Fibroblast of mammary gland (primary cell): Measurements from ENCODE around the gene LRRC61.
A peak's percentile ranks its signal among the peaks of the same experiment; 100 is the strongest.

Experiments
- DNase-seq: peaks from one replicate; pipeline ENCODE4 v3.0.0-alpha.2; 2010; ENCODE audit warnings: low read depth
- H3K4me3 ChIP-seq: 2 replicates; pipeline ENCODE4 v1.5.1; 2011; ENCODE audit warnings: low read depth, mild to moderate bottlenecking, low read length, moderate library complexity; ENCODE audit not compliant: control insufficient read depth
- TF ChIP-seq, protein P1 (sequence below): conservative IDR thresholded peaks from 2 replicates; pipeline ENCODE4 v1.5.1; 2011; ENCODE audit warnings: low read depth, low read length, inconsistent platforms; ENCODE audit not compliant: control insufficient read depth, insufficient read depth

Gene LRRC61

GRCh38 chr7:150378853-150379440 lies 55.8 kb downstream of the LRRC61 start, which contains the start of gene ZNF775:
Gene ZNF775, plus strand, starts transcription at chr7:150379330. Its CDS starts 9,141 bp downstream, at chr7:150388471.
- DNase-seq: peak; percentile 86
- peak within 1 kb of the TSS; percentile 82 for H3K4me3 ChIP-seq
- TF ChIP-seq, protein P1, sequence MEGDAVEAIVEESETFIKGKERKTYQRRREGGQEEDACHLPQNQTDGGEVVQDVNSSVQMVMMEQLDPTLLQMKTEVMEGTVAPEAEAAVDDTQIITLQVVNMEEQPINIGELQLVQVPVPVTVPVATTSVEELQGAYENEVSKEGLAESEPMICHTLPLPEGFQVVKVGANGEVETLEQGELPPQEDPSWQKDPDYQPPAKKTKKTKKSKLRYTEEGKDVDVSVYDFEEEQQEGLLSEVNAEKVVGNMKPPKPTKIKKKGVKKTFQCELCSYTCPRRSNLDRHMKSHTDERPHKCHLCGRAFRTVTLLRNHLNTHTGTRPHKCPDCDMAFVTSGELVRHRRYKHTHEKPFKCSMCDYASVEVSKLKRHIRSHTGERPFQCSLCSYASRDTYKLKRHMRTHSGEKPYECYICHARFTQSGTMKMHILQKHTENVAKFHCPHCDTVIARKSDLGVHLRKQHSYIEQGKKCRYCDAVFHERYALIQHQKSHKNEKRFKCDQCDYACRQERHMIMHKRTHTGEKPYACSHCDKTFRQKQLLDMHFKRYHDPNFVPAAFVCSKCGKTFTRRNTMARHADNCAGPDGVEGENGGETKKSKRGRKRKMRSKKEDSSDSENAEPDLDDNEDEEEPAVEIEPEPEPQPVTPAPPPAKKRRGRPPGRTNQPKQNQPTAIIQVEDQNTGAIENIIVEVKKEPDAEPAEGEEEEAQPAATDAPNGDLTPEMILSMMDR: no peak

DNA sequence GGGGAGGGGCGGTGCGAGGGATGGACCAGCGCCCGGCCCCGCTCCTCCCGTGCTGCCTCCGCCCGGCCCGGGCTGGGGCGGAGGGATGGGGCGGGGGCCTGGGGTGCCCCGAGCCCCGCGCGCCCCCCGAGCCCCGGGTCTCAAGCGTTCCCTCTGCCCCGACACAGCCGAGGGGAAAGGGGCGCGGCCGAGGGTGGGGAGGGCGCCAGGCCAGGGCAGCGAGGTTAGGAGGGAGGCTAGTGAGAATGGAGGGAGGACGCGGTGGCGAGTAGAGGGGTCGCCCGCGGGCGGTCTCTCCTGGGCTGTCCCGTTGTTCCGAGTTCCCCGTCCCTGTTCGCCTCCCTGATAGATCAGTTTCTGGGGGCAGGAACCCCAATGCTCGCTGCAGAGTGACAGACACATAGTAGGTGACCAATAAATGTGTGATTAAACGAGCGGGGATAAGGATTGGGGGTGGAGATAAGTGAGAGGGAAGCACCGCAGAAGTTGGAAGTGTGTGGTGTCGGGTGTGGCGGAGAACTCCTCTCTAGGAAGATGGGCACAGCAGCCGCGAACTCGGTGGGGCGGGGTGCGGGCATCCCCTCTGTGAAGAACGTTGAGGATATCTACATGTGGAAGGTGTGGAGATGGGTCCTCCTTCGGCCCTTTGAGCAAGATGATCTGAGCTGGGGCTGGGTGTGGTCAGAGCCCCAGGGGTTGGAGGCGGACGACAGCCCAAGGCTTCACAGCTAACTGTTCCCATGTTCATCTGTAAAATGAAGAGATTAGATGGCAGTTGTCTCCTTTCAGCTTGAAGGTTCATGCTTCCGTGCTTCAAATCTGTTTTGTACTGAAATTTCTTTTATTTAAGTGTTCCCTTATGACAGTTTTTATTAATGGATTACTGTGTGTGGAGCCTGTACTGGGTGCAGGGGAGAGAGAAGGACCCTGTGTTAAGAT lies 56.6 kb downstream of the LRRC61 start:
- DNase-seq: no peak
- H3K4me3 ChIP-seq: peak overlapping the region; percentile 82
- TF ChIP-seq, protein P1: no peak

- TF ChIP-seq, protein P1: no peak
- peak overlapping the region; percentile 82 for H3K4me3 ChIP-seq
Observed at GRCh38 chr7:150380463-150380862, 57.3 kb downstream of the LRRC61 start.

DNA sequence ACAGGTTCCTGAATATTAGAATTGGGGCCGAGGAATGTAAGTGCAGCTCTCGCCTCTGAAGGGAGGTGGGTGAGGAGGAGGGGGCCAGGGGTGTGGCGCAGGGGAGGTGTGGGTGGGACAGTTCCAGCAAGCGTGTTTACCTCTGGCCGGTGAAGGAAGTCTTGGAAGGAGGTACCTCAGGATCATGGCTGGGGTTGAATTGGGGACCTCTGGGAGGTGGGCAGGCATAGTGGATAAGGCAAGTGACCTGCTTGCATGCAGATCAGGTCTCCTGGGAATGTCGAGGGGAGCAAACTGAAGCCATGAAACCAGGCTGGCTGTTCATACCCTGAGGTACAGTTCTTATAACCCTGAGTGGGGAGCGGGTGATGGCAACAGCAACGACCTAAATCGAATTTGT lies 57.9 kb downstream of the LRRC61 start:
- TF ChIP-seq, protein P1: no peak
- H3K4me3 ChIP-seq: no peak overlapping the region
- DNase-seq: no peak

More at GRCh38 chr7:150380463-150380862, 57.3 kb downstream of the LRRC61 start:
- no peak for DNase-seq

DNA sequence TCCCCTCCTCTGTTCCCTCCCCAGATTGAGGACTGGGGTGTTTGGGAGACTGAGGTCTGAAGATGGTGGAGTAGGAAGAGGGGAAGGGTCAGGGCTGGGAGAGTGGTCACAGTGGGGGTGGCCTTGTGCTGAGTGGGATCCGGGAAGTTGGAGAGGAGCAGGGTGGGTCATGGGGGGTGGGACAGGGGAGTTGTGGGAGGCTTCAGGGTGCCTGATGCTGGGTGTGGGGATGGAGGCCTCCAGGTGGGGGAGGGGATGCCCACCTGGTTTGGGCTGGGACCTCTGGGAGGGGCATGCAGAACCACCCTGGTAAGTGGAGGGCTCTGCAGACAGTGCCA lies 58.6 kb downstream of the LRRC61 start:
- TF ChIP-seq, protein P1: no peak
- no peak overlapping the region for H3K4me3 ChIP-seq
- no peak for DNase-seq

DNA sequence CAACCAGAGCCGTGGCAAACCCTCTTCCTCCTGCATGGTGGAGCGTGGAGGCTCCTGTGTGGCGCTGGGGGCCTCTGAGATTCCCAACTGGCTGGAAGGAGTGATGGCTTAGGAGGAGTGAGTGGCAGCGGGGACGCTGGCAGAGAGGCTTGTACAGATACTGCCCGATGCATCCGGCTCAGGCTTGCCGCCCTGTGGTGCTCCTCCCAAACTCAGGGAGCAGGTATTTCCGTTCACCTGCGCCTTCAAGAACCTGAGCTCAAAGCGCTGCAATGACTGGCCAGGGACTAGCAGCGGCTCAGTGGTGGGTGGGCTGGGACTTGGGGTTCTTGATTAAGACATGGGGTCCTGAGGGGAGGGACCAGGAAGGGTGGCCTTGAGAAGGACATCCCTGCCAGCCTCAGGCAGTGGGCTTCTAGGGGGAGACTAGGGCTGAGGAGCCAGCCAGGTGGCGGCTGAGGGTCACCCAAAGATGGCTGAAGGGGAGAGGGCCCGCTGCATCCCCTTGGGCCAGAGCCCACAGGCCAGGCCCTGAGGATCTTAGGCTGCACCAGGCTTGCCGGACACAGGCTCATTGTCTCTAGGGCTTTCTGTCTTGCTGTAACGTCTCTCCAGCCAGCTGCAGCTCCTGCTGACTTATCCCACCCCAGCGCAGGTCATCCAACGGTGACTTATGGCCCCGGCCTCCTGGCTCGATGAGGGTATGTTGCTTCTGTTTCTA lies 59.1 kb downstream of the LRRC61 start:
- H3K4me3 ChIP-seq: no peak overlapping the region
- TF ChIP-seq, protein P1: no peak

More for the DNA sequence above, 59.1 kb downstream of the LRRC61 start:
- DNase-seq: no peak
